ENCODE data around the gene RERE.
A peak's percentile ranks its signal among the peaks of the same experiment; 100 is the strongest.

RERE gene

DNA sequence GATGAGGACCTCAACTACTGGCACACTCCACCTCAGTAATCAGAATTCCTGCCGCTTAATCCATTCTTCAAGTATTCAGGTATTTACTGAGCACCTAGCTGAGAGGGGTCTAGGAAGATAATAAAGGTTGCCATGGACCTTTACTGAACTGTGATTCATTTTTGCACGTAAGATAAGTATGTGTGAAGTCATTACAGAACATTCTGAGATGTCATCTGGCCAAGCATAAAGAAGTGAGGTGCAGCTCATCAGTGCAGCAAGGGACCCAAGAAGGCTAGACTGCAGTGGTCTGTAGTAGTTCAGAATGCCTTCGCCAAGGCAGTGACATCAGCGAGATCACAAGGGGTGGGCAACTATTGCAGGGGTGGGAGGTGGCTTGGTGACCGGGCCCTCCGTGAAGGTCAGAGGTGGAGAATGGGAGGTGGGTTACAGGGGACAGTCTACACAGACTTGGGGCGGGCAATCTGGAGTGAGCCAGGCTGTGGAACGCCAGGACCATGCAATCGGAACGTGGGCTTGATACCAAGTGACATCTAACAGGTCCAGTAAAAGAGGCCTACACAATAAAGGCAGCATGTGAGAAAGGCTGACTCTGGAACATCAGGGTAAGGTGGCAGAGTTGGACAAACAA lies 392.2 kb downstream of the RERE start:
- Histone ChIP-seq H3K4me3 (ENCODE audit: low read length in 2 of 2) (no peak overlapping the region), H3K4me1 (ENCODE audit: control insufficient read depth, insufficient read depth, low read length) (peaks cover 43% of the 10 kb centered on the region), H3K27me3 (ENCODE audit: control insufficient read depth in 1 of 2, insufficient read depth in 2 of 2, low read length in 2 of 2) (no peaks in the 10 kb centered on the region), H3K27ac (ENCODE audit: low read length) (peak overlapping the region; percentile 84), H3K9ac (ENCODE audit: low read length in 2 of 2) (no peak overlapping the region), H3K9me3 (ENCODE audit: control insufficient read depth in 2 of 2, low read length in 2 of 2) (no peaks in the 10 kb centered on the region), H3K36me3 (ENCODE audit: control insufficient read depth in 2 of 2, insufficient read depth in 2 of 2, low read length in 2 of 2) (no peaks in the 10 kb centered on the region)

DNA sequence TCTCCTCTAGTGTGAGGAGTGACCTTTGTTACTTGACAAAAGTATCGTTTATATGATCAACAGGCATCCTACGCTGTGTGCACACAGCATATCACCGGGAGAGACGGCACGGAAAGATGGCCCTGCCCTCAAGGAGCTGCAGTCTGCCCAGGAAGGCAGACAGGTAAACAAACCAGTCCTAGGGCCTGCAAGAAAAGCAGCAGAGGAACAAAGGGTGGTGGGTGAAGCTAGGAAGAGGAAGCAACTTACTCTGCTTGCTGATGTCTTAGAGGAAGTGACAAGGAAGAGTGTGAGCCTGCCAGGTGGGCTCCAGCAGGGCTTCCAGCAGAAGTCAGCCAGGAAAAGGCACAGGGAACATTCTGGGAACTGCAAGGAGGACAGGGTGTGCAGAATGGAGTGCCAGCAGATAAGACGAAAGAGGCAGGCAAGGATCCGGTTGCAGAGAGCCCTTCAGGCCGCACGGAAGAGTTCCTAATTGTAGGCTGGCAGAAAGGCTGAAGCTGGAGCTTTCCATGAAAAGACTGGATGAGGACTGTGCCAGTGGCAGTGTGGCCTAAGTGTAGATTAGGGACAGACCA lies 392.8 kb downstream of the RERE start:
- Histone ChIP-seq H3K27me3 (ENCODE audit: control insufficient read depth in 1 of 2, insufficient read depth in 2 of 2, low read length in 2 of 2) (no peaks in the 10 kb centered on the region), H3K36me3 (ENCODE audit: control insufficient read depth in 2 of 2, insufficient read depth in 2 of 2, low read length in 2 of 2) (peaks cover 4% of the 10 kb centered on the region in 2 donors), H3K4me1 (ENCODE audit: control insufficient read depth, insufficient read depth, low read length) (peaks cover 44% of the 10 kb centered on the region), H3K4me3 (ENCODE audit: low read length in 2 of 2) (peak overlapping the region; percentile 68 to 80), H3K27ac (ENCODE audit: low read length) (peak overlapping the region; percentile 84), H3K9me3 (ENCODE audit: control insufficient read depth in 2 of 2, low read length in 2 of 2) (no peaks in the 10 kb centered on the region), H3K9ac (ENCODE audit: low read length in 2 of 2) (peak overlapping the region; percentile 75 to 80)

- Histone ChIP-seq H3K27me3 (ENCODE audit: control insufficient read depth in 1 of 2, insufficient read depth in 2 of 2, low read length in 2 of 2) (no peaks in the 10 kb centered on the region), H3K4me1 (ENCODE audit: control insufficient read depth, insufficient read depth, low read length) (peaks cover 44% of the 10 kb centered on the region), H3K4me3 (ENCODE audit: low read length in 2 of 2) (peak overlapping the region; percentile 68 to 92), H3K9me3 (ENCODE audit: control insufficient read depth in 2 of 2, low read length in 2 of 2) (no peaks in the 10 kb centered on the region), H3K9ac (ENCODE audit: low read length in 2 of 2) (peak overlapping the region; percentile 94 to 99), H3K36me3 (ENCODE audit: control insufficient read depth in 2 of 2, insufficient read depth in 2 of 2, low read length in 2 of 2) (peaks cover 4% of the 10 kb centered on the region in 2 donors), H3K27ac (ENCODE audit: low read length) (peak overlapping the region; percentile 99)
Observed at GRCh38 chr1:8423692-8424538, 393.5 kb downstream of the RERE start.

DNA sequence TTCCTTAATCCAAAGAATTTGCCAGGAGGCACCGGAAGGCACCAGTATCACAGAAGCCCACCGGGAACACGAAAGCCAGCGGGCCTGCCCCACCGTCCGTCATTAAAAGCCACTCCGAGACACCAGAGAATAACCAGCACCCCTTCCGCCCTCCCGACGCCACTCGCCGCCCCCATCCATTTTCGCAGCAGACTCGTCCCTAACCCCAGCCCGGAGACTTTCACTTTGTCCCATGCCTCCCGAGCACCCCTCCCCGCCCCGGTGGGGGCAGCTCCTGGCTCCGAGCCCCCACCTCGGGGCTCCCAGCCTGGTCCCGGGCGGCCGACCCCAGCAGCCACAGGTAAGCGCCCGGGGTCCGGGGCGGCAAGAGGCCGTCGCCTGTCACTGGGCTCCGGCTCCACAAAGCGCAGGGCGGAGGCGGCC lies 394.2 kb downstream of the RERE start:
- H3K4me1 ChIP-seq (ENCODE audit: control insufficient read depth, insufficient read depth, low read length) = peaks cover 42% of the 10 kb centered on the region

GRCh38 chr1:8422510-8423268 lies 394.8 kb downstream of the RERE start:
- H3K9me3 ChIP-seq (ENCODE audit: control insufficient read depth in 2 of 2, low read length in 2 of 2) = no peaks in the 10 kb centered on the region
- H3K27ac ChIP-seq (ENCODE audit: low read length) = peak overlapping the region; percentile 99
- H3K4me3 ChIP-seq (ENCODE audit: low read length in 2 of 2) = peak overlapping the region; percentile 91 to 92
- H3K4me1 ChIP-seq (ENCODE audit: control insufficient read depth, insufficient read depth, low read length) = peaks cover 42% of the 10 kb centered on the region
- H3K9ac ChIP-seq (ENCODE audit: low read length in 2 of 2) = peak overlapping the region; percentile 94 to 99
- H3K27me3 ChIP-seq (ENCODE audit: control insufficient read depth in 1 of 2, insufficient read depth in 2 of 2, low read length in 2 of 2) = no peaks in the 10 kb centered on the region
- H3K36me3 ChIP-seq (ENCODE audit: control insufficient read depth in 2 of 2, insufficient read depth in 2 of 2, low read length in 2 of 2) = peaks cover 4 to 10% of the 10 kb centered on the region in 2 donors

More for the DNA sequence above, 394.2 kb downstream of the RERE start:
- Histone ChIP-seq H3K9me3 (ENCODE audit: control insufficient read depth in 2 of 2, low read length in 2 of 2) (no peaks in the 10 kb centered on the region), H3K9ac (ENCODE audit: low read length in 2 of 2) (peak overlapping the region; percentile 94 to 99), H3K27me3 (ENCODE audit: control insufficient read depth in 1 of 2, insufficient read depth in 2 of 2, low read length in 2 of 2) (no peaks in the 10 kb centered on the region), H3K27ac (ENCODE audit: low read length) (peak overlapping the region; percentile 99), H3K36me3 (ENCODE audit: control insufficient read depth in 2 of 2, insufficient read depth in 2 of 2, low read length in 2 of 2) (peaks cover 4 to 7% of the 10 kb centered on the region in 2 donors), H3K4me3 (ENCODE audit: low read length in 2 of 2) (peak overlapping the region; percentile 91 to 92)

DNA sequence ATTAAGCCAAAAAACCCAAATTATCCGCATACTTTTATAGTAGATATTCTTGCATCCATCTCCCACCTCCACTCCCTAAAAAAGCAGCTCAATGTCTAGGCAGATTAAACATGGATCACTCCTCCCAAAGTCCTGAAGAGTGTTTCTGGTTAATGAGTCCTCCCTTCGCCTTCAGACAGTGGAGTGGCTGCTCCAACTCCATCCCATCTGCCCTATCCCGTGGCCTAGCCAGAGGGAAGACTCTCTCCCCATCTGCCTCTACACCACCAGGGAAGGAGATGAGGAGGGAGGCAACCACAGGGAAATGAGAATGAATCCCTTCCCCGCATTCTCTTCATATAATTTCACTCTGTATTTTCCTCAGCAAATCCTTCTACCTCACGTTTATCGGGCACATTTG lies 395.7 kb downstream of the RERE start:
- Histone ChIP-seq H3K36me3 (ENCODE audit: control insufficient read depth in 2 of 2, insufficient read depth in 2 of 2, low read length in 2 of 2) (peaks cover 4 to 10% of the 10 kb centered on the region in 2 donors), H3K4me1 (ENCODE audit: control insufficient read depth, insufficient read depth, low read length) (peaks cover 43% of the 10 kb centered on the region), H3K9me3 (ENCODE audit: control insufficient read depth in 2 of 2, low read length in 2 of 2) (no peaks in the 10 kb centered on the region), H3K4me3 (ENCODE audit: low read length in 2 of 2) (peak overlapping the region; percentile 91 to 92), H3K27ac (ENCODE audit: low read length) (peak overlapping the region; percentile 99), H3K9ac (ENCODE audit: low read length in 2 of 2) (peak overlapping the region; percentile 94 to 99), H3K27me3 (ENCODE audit: control insufficient read depth in 1 of 2, insufficient read depth in 2 of 2, low read length in 2 of 2) (no peaks in the 10 kb centered on the region)

DNA sequence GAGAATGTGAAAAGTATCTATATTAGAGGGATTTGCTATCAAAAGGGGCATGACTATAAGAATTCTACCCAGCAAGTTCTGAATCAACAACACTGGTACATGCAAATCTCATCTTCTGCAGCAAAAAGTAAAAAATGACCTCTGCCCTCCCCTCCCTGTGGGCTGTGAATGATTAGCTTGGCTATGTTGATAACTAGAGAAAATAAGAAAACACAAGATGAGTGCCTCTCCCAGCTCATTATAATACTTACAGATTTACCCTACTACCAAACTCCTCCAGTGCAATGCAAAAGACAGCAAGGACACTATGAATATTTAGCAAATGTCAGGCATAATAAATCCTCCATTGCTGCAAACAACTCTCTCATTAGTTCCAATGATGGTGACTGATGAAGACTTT lies 397.1 kb downstream of the RERE start:
- H3K36me3 ChIP-seq (ENCODE audit: control insufficient read depth in 2 of 2, insufficient read depth in 2 of 2, low read length in 2 of 2) = peaks cover 4 to 10% of the 10 kb centered on the region in 2 donors
- H3K27me3 ChIP-seq (ENCODE audit: control insufficient read depth in 1 of 2, insufficient read depth in 2 of 2, low read length in 2 of 2) = no peaks in the 10 kb centered on the region
- peak overlapping the region; percentile 13 to 94 for H3K9ac ChIP-seq (ENCODE audit: low read length in 2 of 2)
- peak overlapping the region; percentile 50 for H3K27ac ChIP-seq (ENCODE audit: low read length)
- H3K4me3 ChIP-seq (ENCODE audit: low read length in 2 of 2) = peak overlapping the region; percentile 91 to 92
- peaks cover 52% of the 10 kb centered on the region for H3K4me1 ChIP-seq (ENCODE audit: control insufficient read depth, insufficient read depth, low read length)
- H3K9me3 ChIP-seq (ENCODE audit: control insufficient read depth in 2 of 2, low read length in 2 of 2) = no peaks in the 10 kb centered on the region

GRCh38 chr1:8419861-8420260 lies 397.6 kb downstream of the RERE start:
- H3K27ac ChIP-seq (ENCODE audit: low read length) = peak overlapping the region; percentile 50
- H3K9me3 ChIP-seq (ENCODE audit: control insufficient read depth in 2 of 2, low read length in 2 of 2) = no peaks in the 10 kb centered on the region
- H3K36me3 ChIP-seq (ENCODE audit: control insufficient read depth in 2 of 2, insufficient read depth in 2 of 2, low read length in 2 of 2) = peaks cover 4 to 10% of the 10 kb centered on the region in 2 donors
- H3K9ac ChIP-seq (ENCODE audit: low read length in 2 of 2) = peak overlapping the region in 1 of 2 donors; percentile 41
- H3K4me3 ChIP-seq (ENCODE audit: low read length in 2 of 2) = peak overlapping the region; percentile 91 to 92
- no peaks in the 10 kb centered on the region for H3K27me3 ChIP-seq (ENCODE audit: control insufficient read depth in 1 of 2, insufficient read depth in 2 of 2, low read length in 2 of 2)
- peaks cover 52% of the 10 kb centered on the region for H3K4me1 ChIP-seq (ENCODE audit: control insufficient read depth, insufficient read depth, low read length)

GRCh38 chr1:8419172-8419571 lies 398.3 kb downstream of the RERE start:
- Histone ChIP-seq H3K27me3 (ENCODE audit: control insufficient read depth in 1 of 2, insufficient read depth in 2 of 2, low read length in 2 of 2) (no peaks in the 10 kb centered on the region), H3K27ac (ENCODE audit: low read length) (peak overlapping the region; percentile 50), H3K4me3 (ENCODE audit: low read length in 2 of 2) (peak overlapping the region in 1 of 2 donors; percentile 92), H3K9me3 (ENCODE audit: control insufficient read depth in 2 of 2, low read length in 2 of 2) (no peaks in the 10 kb centered on the region), H3K36me3 (ENCODE audit: control insufficient read depth in 2 of 2, insufficient read depth in 2 of 2, low read length in 2 of 2) (peaks cover 4 to 10% of the 10 kb centered on the region in 2 donors), H3K9ac (ENCODE audit: low read length in 2 of 2) (peak overlapping the region; percentile 1 to 41), H3K4me1 (ENCODE audit: control insufficient read depth, insufficient read depth, low read length) (peaks cover 45% of the 10 kb centered on the region)

DNA sequence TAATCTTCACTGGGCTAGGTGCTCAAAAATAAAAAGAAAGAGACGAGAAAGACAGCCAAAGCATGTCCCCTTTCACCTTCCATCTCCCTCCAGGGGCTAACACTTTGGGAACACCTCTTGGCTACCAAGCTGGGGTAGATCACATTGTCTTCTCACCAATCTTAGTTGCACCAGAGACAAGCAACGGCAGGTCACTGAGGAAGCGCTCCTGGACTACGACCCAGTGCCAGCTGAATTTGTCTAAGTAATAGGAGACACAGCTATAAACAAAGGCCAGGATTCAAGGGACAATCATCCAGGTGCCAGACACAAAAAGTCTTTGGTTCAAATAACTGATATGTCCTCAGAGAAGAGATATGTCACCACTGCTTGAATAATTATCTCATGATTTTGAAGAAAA lies 399.1 kb downstream of the RERE start:
- Histone ChIP-seq H3K9me3 (ENCODE audit: control insufficient read depth in 2 of 2, low read length in 2 of 2) (no peaks in the 10 kb centered on the region), H3K4me1 (ENCODE audit: control insufficient read depth, insufficient read depth, low read length) (peaks cover 41% of the 10 kb centered on the region), H3K36me3 (ENCODE audit: control insufficient read depth in 2 of 2, insufficient read depth in 2 of 2, low read length in 2 of 2) (peaks cover 4 to 10% of the 10 kb centered on the region in 2 donors), H3K4me3 (ENCODE audit: low read length in 2 of 2) (peak overlapping the region in 1 of 2 donors; percentile 10), H3K27ac (ENCODE audit: low read length) (peak overlapping the region; percentile 50), H3K9ac (ENCODE audit: low read length in 2 of 2) (no peak overlapping the region), H3K27me3 (ENCODE audit: control insufficient read depth in 1 of 2, insufficient read depth in 2 of 2, low read length in 2 of 2) (no peaks in the 10 kb centered on the region)

All from stomach smooth muscle (tissue), 2 donors.